PFSK-1 (cell line): ENCODE measurements around the gene CISH.

Experiments used
- FOXP2 ChIP-seq: optimal IDR thresholded peaks from 2 replicates; pipeline ENCODE3; 2011; ENCODE audit warnings: borderline replicate concordance, control low read depth, inconsistent platforms; ENCODE audit not compliant: insufficient read depth; ENCODE audit errors: extremely low read length, extremely low read depth
- POLR2AphosphoS5 ChIP-seq: IDR thresholded peaks from 2 replicates; pipeline ENCODE4 v1.6.1; 2012; ENCODE audit warnings: low read depth, mild to moderate bottlenecking, control low read depth, low read length, moderate library complexity
- REST ChIP-seq, 2 experiments: IDR thresholded peaks; 2 replicates each; pipeline versions ENCODE4 v1.6.1 to v1.8.0; 2011 to 2012; ENCODE audit warnings: low read depth in 2 of 2, low read length in 2 of 2, control low read depth in 1 of 2, inconsistent platforms in 1 of 2, mild to moderate bottlenecking in 1 of 2, moderate library complexity in 1 of 2; ENCODE audit not compliant: insufficient read depth in 1 of 2
- SIN3A ChIP-seq: IDR thresholded peaks from 2 replicates; pipeline ENCODE4 v1.6.1; 2012; ENCODE audit warnings: mild to moderate bottlenecking, low read length, moderate library complexity, borderline replicate concordance; ENCODE audit not compliant: insufficient read depth
- TAF1 ChIP-seq: IDR thresholded peaks from 2 replicates; pipeline ENCODE4 v1.6.1; 2012; ENCODE audit warnings: low read length, control low read depth, borderline replicate concordance; ENCODE audit not compliant: insufficient read depth

Gene CISH

GRCh38 chr3:50633230-50633790, 21.7 kb upstream of the CISH start:
- TF ChIP-seq TAF1 (no peak), REST (IDR thresholded peaks at IDR 0.05; ENCODE audit: insufficient read depth in 1 of 2, low read depth in 2 of 2, low read length in 2 of 2) (no peak), SIN3A (no peak), FOXP2 (no peak), POLR2AphosphoS5 (no peak)

DNA sequence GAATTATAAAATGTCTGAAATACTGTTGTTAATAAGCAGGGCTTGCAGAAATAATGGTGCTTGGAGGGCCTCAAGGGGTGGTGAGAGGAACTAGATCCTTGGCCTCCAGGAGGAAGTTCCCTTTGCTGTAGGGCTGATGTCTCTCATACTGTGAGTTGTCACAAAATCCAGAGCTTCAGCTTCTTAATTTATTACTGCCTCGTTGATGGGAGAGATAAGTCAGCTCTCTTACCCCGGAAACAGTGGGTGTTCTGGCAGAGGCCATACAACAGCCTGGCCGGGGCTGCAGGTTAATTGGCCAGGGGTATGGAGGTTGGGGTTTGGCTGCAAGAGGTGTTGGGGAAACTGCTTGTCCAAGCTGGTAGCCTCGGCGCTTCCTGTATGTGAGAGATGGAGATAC, 20.9 kb upstream of the CISH start:
- no peak for TF ChIP-seq REST (IDR thresholded peaks at IDR 0.05; ENCODE audit: insufficient read depth in 1 of 2, low read depth in 2 of 2, low read length in 2 of 2)
- TF ChIP-seq SIN3A, result no peak
- TF ChIP-seq FOXP2, result no peak
- TF ChIP-seq TAF1, result no peak
- no peak for TF ChIP-seq POLR2AphosphoS5

GRCh38 chr3:50630877-50631276, 19.3 kb upstream of the CISH start:
- TF ChIP-seq FOXP2, result no peak
- TF ChIP-seq REST (IDR thresholded peaks at IDR 0.05; ENCODE audit: insufficient read depth in 1 of 2, low read depth in 2 of 2, low read length in 2 of 2), result no peak
- no peak for TF ChIP-seq SIN3A
- no peak for TF ChIP-seq POLR2AphosphoS5
- TF ChIP-seq TAF1, result no peak

GRCh38 chr3:50630394-50630793, 18.8 kb upstream of the CISH start:
- TF ChIP-seq POLR2AphosphoS5 (no peak), TAF1 (no peak), FOXP2 (no peak), SIN3A (no peak), REST (IDR thresholded peaks at IDR 0.05; ENCODE audit: insufficient read depth in 1 of 2, low read depth in 2 of 2, low read length in 2 of 2) (no peak)

GRCh38 chr3:50628601-50629000, 17.0 kb upstream of the CISH start:
- TF ChIP-seq POLR2AphosphoS5 (no peak), TAF1 (no peak), FOXP2 (no peak), SIN3A (no peak), REST (IDR thresholded peaks at IDR 0.05; ENCODE audit: insufficient read depth in 1 of 2, low read depth in 2 of 2, low read length in 2 of 2) (no peak)
